Cardiac fibroblast (primary cell): ENCODE measurements around the gene SPTBN4.
"Not testable (repeated sequence)": the region's sequence is repeated elsewhere in the genome, so short reads cannot be mapped to it uniquely, and the experiment has no call there.

ENCODE experiments used
- DNase-seq, 2 donors: peaks; one replicate each; pipeline versions ENCODE4 v3.0.0 to v3.0.0-alpha.2; 2010; ENCODE audit warnings: low read depth in 2 of 2
- H3K4me3 ChIP-seq, 2 donors: replicated peaks in 1 of 2; 1 replicate in 1 of 2; 2 replicates in 1 of 2; pipeline ENCODE4 v1.5.1; 2011; ENCODE audit warnings: low read depth in 2 of 2, low read length in 2 of 2, mild to moderate bottlenecking in 2 of 2, moderate library complexity in 1 of 2
- CTCF ChIP-seq: IDR thresholded peaks from one replicate; pipeline ENCODE4 v1.5.1; 2011; ENCODE audit warnings: low read depth, mild to moderate bottlenecking, low read length, inconsistent platforms

The SPTBN4 gene

GRCh38 chr19:40457048-40457447 lies 9.8 kb upstream of the SPTBN4 start:
- no peak for TF ChIP-seq CTCF
- no peak overlapping the region for H3K4me3 ChIP-seq
- DNase-seq: no peak

GRCh38 chr19:40457953-40458596 lies 8.7 kb upstream of the SPTBN4 start:
- DNase-seq: no peak
- no peak overlapping the region for H3K4me3 ChIP-seq
- no peak for TF ChIP-seq CTCF

- TF ChIP-seq CTCF: no peak
Observed at GRCh38 chr19:40458597-40458974, 8.2 kb upstream of the SPTBN4 start.

GRCh38 chr19:40460185-40460584 lies 6.6 kb upstream of the SPTBN4 start:
- no peak for DNase-seq
- TF ChIP-seq CTCF: no peak
- H3K4me3 ChIP-seq: no peak overlapping the region

More at GRCh38 chr19:40458597-40458974, 8.2 kb upstream of the SPTBN4 start:
- no peak for DNase-seq
- no peak overlapping the region for H3K4me3 ChIP-seq

- DNase-seq: no peak
- no peak for TF ChIP-seq CTCF
- H3K4me3 ChIP-seq: no peak overlapping the region
Observed at GRCh38 chr19:40461669-40462221, 5.1 kb upstream of the SPTBN4 start.

GRCh38 chr19:40463587-40464037 lies 3.2 kb upstream of the SPTBN4 start:
- not testable (repeated sequence) for H3K4me3 ChIP-seq
- peak; percentile 32 to 35 for DNase-seq

- peak overlapping the region; percentile 76 to 77 for H3K4me3 ChIP-seq
- TF ChIP-seq CTCF: peak; percentile 94
Observed at GRCh38 chr19:40464059-40465024, 2.5 kb upstream of the SPTBN4 start.

More at GRCh38 chr19:40464059-40465024, 2.5 kb upstream of the SPTBN4 start:
- peak; percentile 94 for DNase-seq
